Stimulated activated CD8-positive, alpha-beta memory T cell treated with anti-CD3 and anti-CD28 coated beads, Interleukin-7, amount 100 ng/mL, for 24 hours (primary cell): ENCODE data around the gene GLI1.
A peak's percentile ranks its signal among the peaks of the same experiment; 100 is the strongest.

ENCODE experiments used
- DNase-seq: peaks from one replicate; pipeline ENCODE4 v3.0.0-alpha.2; 2020; ENCODE audit warnings: low read depth

The GLI1 gene

GRCh38 chr12:57461276-57461916, 1.8 kb downstream of the GLI1 start:
- DNase-seq = no peak

- no peak for DNase-seq
These were observed 2.3 kb downstream of the GLI1 start for GRCh38 chr12:57461917-57462250.

GRCh38 chr12:57462251-57462911, 2.8 kb downstream of the GLI1 start:
- DNase-seq = peak; percentile 82

GRCh38 chr12:57462912-57463253, 3.3 kb downstream of the GLI1 start:
- no peak for DNase-seq

GRCh38 chr12:57464569-57464968, 5.0 kb downstream of the GLI1 start:
- DNase-seq = no peak

- no peak for DNase-seq
These were observed 5.6 kb downstream of the GLI1 start for GRCh38 chr12:57465030-57465746.

GRCh38 chr12:57465747-57466505, 6.3 kb downstream of the GLI1 start:
- no peak for DNase-seq

- no peak for DNase-seq
These were observed 7.8 kb downstream of the GLI1 start for GRCh38 chr12:57467212-57467874.

GRCh38 chr12:57467915-57468314, 8.3 kb downstream of the GLI1 start:
- DNase-seq = no peak

GRCh38 chr12:57469296-57470164, 9.9 kb downstream of the GLI1 start:
- no peak for DNase-seq

GRCh38 chr12:57470286-57470969, 10.8 kb downstream of the GLI1 start:
- no peak for DNase-seq

- no peak for DNase-seq
These were observed 11.5 kb downstream of the GLI1 start for GRCh38 chr12:57470970-57471656.

- no peak for DNase-seq
These were observed 12.1 kb downstream of the GLI1 start for GRCh38 chr12:57471661-57472060.

GRCh38 chr12:57472391-57472790, 12.8 kb downstream of the GLI1 start:
- DNase-seq = no peak

- no peak for DNase-seq
These were observed 13.8 kb downstream of the GLI1 start for GRCh38 chr12:57473392-57473791.

GRCh38 chr12:57473886-57474285, 14.3 kb downstream of the GLI1 start:
- no peak for DNase-seq

- no peak for DNase-seq
These were observed 14.8 kb downstream of the GLI1 start for GRCh38 chr12:57474430-57474829.

- no peak for DNase-seq
These were observed 15.3 kb downstream of the GLI1 start for GRCh38 chr12:57474862-57475261.

- no peak for DNase-seq
These were observed 15.9 kb downstream of the GLI1 start for GRCh38 chr12:57475271-57476161.
